ENCODE measurements around the gene GABRG3.

Gene GABRG3

DNA sequence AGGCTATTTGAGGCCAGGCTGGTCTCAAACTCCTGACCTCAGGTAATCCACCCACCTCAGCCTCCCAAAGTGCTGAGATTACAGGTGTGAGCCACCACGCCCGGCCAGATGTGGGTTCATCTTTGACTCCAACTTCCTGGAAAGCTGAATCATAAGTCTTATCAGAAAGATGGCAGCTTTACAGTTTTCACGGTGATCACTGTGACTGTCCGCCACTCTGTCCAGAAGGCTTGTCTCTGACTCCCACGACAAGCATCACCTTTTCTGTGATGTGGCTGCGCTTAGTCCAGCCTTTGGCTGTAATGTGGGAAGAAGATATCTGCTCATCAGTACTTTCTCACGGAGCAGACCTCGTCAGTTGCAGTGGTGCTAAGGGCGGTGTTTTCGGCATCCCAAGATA lies 527.7 kb downstream of the GABRG3 start:
- H3K27ac Mint-ChIP-seq: no peak overlapping the region
- intact Hi-C loops (cut with micrococcal nuclease): no loop called here

DNA sequence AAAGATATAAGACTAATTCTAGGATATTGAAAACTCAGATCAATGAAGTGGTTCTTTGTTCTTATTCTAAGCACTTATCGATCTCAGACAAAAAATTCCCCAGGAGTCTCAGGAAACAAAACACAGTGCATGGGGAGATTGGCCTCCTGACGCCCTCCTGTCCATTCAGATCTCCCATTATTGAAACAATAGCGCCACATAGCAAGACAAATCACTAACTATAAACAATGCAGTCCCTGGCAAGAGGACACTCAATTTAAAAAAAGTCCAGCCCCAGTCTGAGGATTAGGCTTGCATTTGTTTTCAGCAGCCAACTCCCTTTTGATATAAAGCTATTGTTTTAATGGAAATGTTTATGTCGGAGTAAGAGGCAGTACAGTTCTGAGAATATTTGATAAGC lies 528.2 kb downstream of the GABRG3 start:
- Mint-ChIP-seq H3K9me3 (peaks cover 52% of the 10 kb centered on the region), H3K27me3 (no peaks in the 10 kb centered on the region), H3K27ac (no peak overlapping the region), H3K4me3 (no peak overlapping the region), H3K4me1 (ENCODE audit: low read depth) (no peaks in the 10 kb centered on the region), H3K36me3 (ENCODE audit: low read depth) (no peaks in the 10 kb centered on the region)
- intact Hi-C loops (cut with micrococcal nuclease): no loop called here

More for the DNA sequence above, 527.7 kb downstream of the GABRG3 start:
- H3K4me3 Mint-ChIP-seq: no peak overlapping the region
- H3K4me1 Mint-ChIP-seq (ENCODE audit: low read depth): no peaks in the 10 kb centered on the region
- H3K27me3 Mint-ChIP-seq: no peaks in the 10 kb centered on the region
- H3K9me3 Mint-ChIP-seq: peaks cover 52% of the 10 kb centered on the region
- H3K36me3 Mint-ChIP-seq (ENCODE audit: low read depth): no peaks in the 10 kb centered on the region

DNA sequence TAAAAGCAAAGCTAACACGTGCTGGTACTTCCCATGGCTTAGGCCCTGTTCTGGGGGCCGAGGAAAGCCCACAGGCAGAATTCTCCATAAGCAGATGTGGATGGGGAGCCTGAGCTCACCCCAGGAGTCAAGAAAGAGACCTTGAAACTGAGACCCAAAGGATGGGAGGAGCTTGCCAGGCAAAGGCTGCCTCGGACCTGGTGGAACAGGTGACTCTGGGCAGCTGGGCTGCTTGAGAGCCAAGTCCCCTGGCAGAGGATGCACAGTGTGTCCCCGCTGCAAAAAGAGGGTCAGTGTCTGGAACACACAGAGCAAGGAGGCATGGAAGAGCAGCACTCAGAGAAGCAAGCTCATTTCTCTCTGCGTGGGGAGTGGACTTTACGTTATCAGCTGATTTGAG lies 528.7 kb downstream of the GABRG3 start:
- peaks cover 48% of the 10 kb centered on the region for H3K9me3 Mint-ChIP-seq
- H3K27ac Mint-ChIP-seq: no peak overlapping the region
- no peaks in the 10 kb centered on the region for H3K4me1 Mint-ChIP-seq (ENCODE audit: low read depth)
- H3K36me3 Mint-ChIP-seq (ENCODE audit: low read depth): no peaks in the 10 kb centered on the region
- intact Hi-C loops (cut with micrococcal nuclease): no loop called here
- no peak overlapping the region for H3K4me3 Mint-ChIP-seq
- H3K27me3 Mint-ChIP-seq: no peaks in the 10 kb centered on the region

DNA sequence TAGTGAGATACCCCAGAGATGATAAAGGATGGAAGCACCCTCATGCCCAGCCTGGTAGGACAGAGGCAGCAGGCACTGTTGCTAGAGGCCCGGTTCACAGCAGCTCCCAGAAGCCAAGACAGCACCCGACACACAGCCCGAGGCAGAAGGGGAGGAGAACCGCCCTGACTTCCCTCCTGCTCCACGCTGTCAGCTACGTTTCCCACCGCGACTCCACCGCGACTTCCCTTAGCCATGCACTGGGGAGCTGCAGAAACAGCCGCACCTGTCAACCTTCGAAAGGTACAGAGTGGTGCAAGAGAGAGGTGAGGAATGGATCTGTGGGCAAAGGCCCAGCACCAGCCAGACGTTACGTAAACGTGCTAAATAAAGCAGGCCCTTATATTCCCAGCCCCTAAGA lies 529.2 kb downstream of the GABRG3 start:
- Mint-ChIP-seq H3K4me1 (ENCODE audit: low read depth) (no peaks in the 10 kb centered on the region), H3K36me3 (ENCODE audit: low read depth) (no peaks in the 10 kb centered on the region), H3K27ac (no peak overlapping the region), H3K4me3 (no peak overlapping the region), H3K27me3 (no peaks in the 10 kb centered on the region), H3K9me3 (peaks cover 43% of the 10 kb centered on the region)
- intact Hi-C loops (cut with micrococcal nuclease): no loop called here

DNA sequence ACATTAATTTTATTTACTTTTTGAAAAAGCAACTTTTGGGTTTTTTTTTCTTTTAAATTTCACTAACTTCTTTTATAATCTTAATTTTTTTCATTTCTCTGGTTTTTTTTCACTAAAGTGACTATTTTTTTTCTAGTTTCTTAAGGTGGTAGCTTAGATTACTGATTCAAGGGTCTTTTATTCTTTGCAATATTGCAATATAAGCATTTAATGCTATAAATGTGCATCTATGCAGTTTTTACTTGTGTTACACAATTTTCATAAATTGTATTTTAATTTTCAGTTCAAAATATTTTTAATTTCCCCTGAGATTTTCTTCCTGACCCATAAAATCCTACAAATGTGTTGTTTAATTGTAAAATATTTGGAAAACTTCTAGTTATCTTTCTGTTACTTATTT lies 535.8 kb downstream of the GABRG3 start:
- intact Hi-C loops (cut with micrococcal nuclease): no loop called here
- H3K4me3 Mint-ChIP-seq: no peak overlapping the region
- no peak overlapping the region for H3K27ac Mint-ChIP-seq
- H3K4me1 Mint-ChIP-seq (ENCODE audit: low read depth): no peaks in the 10 kb centered on the region
- no peaks in the 10 kb centered on the region for H3K27me3 Mint-ChIP-seq
- H3K36me3 Mint-ChIP-seq (ENCODE audit: low read depth): no peaks in the 10 kb centered on the region
- peaks cover 48% of the 10 kb centered on the region for H3K9me3 Mint-ChIP-seq

DNA sequence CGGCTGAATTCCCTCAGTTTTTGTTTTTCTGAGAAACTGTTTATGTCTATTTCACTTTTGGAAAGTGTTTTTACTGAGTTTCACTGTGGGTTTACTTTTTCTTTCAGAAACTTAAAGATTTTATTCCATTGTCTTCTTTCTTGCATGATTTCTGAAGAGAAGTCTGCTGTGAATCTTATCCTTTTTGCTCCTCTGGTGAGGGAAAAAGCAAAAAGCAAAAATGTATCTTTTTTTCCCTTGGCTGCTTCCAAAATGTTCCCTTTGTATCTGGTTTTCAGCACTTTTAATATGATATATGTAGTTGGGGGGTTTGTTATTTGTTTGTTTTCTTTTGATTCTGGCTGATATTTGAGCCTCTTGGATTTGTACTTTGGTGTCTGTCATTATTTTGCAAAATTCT lies 538.0 kb downstream of the GABRG3 start:
- intact Hi-C loops (cut with micrococcal nuclease): no loop called here
- Mint-ChIP-seq H3K4me1 (ENCODE audit: low read depth) (no peaks in the 10 kb centered on the region), H3K36me3 (ENCODE audit: low read depth) (no peaks in the 10 kb centered on the region), H3K27me3 (no peaks in the 10 kb centered on the region), H3K9me3 (peaks cover 62% of the 10 kb centered on the region), H3K27ac (no peak overlapping the region), H3K4me3 (no peak overlapping the region)

DNA sequence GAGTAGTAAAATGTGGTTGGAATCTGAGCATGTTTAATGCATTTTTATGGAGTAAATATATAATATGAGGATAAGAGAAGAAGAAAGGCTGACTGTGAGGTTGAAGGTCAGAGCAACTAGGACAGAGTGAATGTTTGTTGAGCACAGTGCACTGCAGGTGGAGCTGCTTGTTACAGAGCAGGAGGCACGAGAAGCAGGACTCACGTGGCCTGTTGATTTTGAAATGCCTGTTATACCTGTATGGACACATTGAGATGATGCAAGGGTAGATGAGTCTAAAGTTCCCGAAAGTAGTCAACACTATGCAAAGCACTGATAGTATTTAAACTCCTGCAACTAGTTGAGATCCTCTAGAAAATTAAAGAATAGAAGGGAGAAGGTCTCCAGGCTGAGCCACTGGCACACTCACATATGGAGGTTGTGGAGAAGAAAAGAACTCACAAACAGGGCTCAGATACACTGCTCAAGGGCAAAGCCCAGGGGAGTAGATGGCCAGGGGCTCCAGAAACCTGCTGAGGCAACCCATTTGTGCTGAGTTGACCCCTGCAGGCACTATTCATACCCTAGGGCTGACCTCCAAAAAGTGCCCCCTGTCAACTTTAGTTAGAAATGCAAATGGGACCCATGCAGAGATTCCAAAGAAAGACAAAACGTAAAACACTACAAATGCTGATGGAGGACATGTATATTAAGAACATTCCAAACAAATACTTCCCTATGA lies 541.5 kb downstream of the GABRG3 start:
- Mint-ChIP-seq H3K36me3 (ENCODE audit: low read depth) (no peaks in the 10 kb centered on the region), H3K9me3 (peaks cover 73% of the 10 kb centered on the region), H3K27me3 (no peaks in the 10 kb centered on the region), H3K4me3 (no peak overlapping the region), H3K27ac (no peak overlapping the region), H3K4me1 (ENCODE audit: low read depth) (no peaks in the 10 kb centered on the region)
- intact Hi-C loops (cut with micrococcal nuclease): no loop called here

DNA sequence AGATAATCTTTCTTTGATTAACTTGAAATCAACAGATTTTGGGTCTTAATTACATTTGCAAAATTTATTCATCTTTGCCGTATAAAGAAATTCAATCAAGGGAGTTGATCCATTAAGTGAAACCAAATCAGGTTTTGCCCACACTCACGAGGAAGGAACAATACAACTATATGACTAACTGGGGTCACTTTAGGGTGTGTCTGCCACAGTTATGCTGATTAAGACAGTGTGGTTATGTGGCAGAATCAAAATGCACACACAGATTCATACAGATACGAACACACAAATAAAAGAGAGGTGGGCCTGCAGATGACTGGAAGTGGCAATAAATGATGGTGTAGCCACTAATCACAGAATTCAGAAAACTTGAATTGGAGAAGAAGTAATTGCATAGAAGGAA lies 543.5 kb downstream of the GABRG3 start:
- Mint-ChIP-seq H3K36me3 (ENCODE audit: low read depth) (no peaks in the 10 kb centered on the region), H3K4me3 (no peak overlapping the region), H3K4me1 (ENCODE audit: low read depth) (no peaks in the 10 kb centered on the region), H3K27ac (no peak overlapping the region), H3K9me3 (peaks cover 72% of the 10 kb centered on the region), H3K27me3 (no peaks in the 10 kb centered on the region)
- intact Hi-C loops (cut with micrococcal nuclease): no loop called here

DNA sequence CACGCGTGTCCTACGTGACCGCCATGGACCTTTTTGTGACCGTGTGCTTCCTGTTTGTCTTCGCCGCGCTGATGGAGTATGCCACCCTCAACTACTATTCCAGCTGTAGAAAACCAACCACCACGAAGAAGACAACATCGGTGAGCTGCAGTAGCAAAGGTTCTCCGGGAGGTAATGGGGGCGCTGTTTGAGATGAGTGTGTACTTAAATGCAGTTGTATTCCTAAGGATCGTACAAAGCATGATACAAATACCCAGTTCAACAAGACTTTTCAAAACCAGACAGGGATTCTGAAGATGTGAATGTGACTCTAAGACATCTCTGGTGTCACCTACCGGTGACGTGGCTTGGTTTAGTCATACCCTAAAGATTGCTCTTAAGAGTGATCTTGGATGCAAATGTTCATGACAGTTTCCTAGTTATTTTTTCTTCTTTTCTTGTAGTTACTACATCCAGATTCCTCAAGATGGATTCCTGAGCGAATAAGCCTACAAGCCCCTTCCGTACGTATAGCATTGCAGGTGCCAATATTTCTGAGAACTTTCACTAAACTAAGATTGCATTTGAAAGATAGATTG lies 556.6 kb downstream of the GABRG3 start:
- H3K9me3 Mint-ChIP-seq: peaks cover 61% of the 10 kb centered on the region
- H3K4me3 Mint-ChIP-seq: no peak overlapping the region
- no peaks in the 10 kb centered on the region for H3K4me1 Mint-ChIP-seq (ENCODE audit: low read depth)
- no peak overlapping the region for H3K27ac Mint-ChIP-seq
- intact Hi-C loops (cut with micrococcal nuclease): no loop called here
- H3K36me3 Mint-ChIP-seq (ENCODE audit: low read depth): no peaks in the 10 kb centered on the region
- H3K27me3 Mint-ChIP-seq: no peaks in the 10 kb centered on the region

DNA sequence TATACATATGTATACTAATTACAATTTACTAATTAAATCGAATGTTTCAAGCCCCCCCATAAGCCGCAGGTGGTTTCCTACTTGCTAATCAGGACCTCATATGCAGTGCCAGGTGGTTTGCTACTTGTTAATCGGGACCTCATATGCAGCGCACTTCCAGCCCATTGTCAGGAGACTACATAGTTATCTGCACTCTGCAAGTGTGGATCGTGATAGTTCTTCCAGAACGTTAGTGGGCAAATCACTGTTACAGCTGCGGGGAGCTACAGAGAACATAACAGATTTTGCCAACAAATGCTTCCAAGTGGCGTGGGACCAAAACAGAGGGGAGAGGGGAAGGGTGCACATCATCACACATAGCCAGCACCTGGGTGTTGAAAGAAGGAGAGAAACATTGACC lies 558.4 kb downstream of the GABRG3 start:
- intact Hi-C loops (cut with micrococcal nuclease): no loop called here
- H3K4me3 Mint-ChIP-seq: no peak overlapping the region
- H3K27ac Mint-ChIP-seq: no peak overlapping the region
- no peaks in the 10 kb centered on the region for H3K4me1 Mint-ChIP-seq (ENCODE audit: low read depth)
- no peaks in the 10 kb centered on the region for H3K36me3 Mint-ChIP-seq (ENCODE audit: low read depth)
- H3K27me3 Mint-ChIP-seq: no peaks in the 10 kb centered on the region
- peaks cover 68% of the 10 kb centered on the region for H3K9me3 Mint-ChIP-seq

DNA sequence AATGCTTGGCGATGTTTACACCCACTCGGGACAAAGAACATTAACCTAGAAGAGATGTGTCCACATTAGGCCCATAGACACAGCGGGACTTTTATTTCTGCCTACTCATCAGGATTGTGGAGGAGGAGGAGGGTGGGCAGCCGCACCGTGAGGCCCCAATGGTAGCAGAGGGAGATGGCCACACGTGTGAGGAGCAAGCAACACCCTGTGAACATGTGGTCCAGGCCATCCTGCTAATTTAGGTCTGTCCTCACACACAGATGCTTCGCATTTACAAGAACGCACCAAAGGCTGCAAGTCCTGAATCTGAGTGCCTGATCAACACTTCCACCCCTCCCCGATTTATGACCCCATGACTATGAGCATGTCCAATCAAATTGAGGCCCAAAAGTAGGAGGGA lies 560.0 kb downstream of the GABRG3 start:
- Mint-ChIP-seq H3K4me1 (ENCODE audit: low read depth) (no peaks in the 10 kb centered on the region), H3K9me3 (peaks cover 66% of the 10 kb centered on the region), H3K27me3 (no peaks in the 10 kb centered on the region), H3K4me3 (no peak overlapping the region), H3K36me3 (ENCODE audit: low read depth) (no peaks in the 10 kb centered on the region), H3K27ac (no peak overlapping the region)
- intact Hi-C loops (cut with micrococcal nuclease): no loop called here

DNA sequence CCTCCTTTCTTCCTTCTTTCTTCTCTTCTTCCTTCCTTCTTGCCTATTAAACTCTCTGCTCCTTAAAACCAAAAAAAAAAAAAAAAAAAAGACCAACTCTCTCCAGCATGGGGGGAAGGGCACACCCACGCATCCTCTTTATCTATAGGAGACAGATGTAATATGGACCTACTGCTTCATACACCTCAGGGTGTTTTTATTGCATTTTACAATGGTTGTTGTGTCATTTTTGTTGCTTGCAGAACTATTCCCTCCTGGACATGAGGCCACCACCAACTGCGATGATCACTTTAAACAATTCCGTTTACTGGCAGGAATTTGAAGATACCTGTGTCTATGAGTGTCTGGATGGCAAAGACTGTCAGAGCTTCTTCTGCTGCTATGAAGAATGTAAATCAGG lies 561.4 kb downstream of the GABRG3 start:
- Mint-ChIP-seq H3K36me3 (ENCODE audit: low read depth) (no peaks in the 10 kb centered on the region), H3K9me3 (peaks cover 54% of the 10 kb centered on the region), H3K27me3 (no peaks in the 10 kb centered on the region), H3K27ac (no peak overlapping the region), H3K4me1 (ENCODE audit: low read depth) (no peaks in the 10 kb centered on the region), H3K4me3 (no peak overlapping the region)
- intact Hi-C loops (cut with micrococcal nuclease): no loop called here

DNA sequence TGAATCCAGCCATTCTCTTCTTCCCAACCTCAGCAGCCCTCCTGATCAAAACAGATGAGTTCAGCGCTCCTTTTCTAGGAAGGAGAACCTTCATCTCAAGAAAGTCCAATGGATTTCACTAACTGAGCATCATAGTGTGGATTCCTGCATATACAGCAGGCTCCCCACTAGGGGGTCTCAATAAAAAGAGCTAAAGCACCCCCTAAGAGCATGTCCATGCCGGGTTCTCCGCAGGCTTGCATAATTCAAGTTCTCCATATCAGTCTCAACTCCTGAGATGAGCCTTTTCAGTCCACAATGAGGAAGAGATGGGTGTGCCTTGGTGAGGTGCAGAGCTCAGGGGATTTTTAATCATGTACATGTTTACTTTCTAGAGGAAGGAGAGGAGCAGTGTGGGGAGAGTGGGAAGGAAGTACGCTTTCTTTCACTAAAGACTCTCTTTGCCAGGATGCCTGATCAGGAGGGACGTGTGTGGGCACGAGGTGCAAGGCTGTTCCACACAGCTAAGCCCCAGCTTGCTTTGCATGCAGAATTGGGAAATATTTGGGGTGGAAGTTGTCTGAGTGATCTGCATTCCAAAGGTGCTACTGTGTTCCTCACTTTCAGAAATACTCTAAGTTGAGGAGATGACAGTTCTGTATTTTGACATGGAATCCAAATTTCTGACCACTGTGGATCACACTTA lies 564.6 kb downstream of the GABRG3 start:
- no peaks in the 10 kb centered on the region for H3K27me3 Mint-ChIP-seq
- H3K9me3 Mint-ChIP-seq: peaks cover 54% of the 10 kb centered on the region
- no peaks in the 10 kb centered on the region for H3K4me1 Mint-ChIP-seq (ENCODE audit: low read depth)
- intact Hi-C loops (cut with micrococcal nuclease): no loop called here
- no peak overlapping the region for H3K27ac Mint-ChIP-seq
- H3K4me3 Mint-ChIP-seq: no peak overlapping the region
- no peaks in the 10 kb centered on the region for H3K36me3 Mint-ChIP-seq (ENCODE audit: low read depth)

DNA sequence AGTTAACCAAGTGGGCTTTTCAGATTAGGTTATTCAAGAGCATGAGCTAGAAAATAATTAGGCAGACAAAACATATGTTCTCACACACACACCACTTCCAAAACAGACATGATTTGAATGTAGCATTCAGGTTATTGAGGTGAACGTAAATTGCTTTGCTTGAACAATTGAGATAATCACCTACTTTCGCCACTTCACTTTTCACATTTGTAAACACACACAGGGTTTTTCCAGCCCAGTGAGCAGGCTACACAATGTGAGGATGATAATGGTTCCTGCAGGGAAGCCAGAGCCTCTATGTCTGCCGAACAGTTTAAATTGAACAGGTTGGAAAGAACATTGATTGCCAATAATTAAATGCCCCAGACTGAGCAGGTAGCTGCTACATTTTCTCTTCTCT lies 567.3 kb downstream of the GABRG3 start:
- no peaks in the 10 kb centered on the region for H3K4me1 Mint-ChIP-seq (ENCODE audit: low read depth)
- H3K27ac Mint-ChIP-seq: no peak overlapping the region
- H3K36me3 Mint-ChIP-seq (ENCODE audit: low read depth): no peaks in the 10 kb centered on the region
- intact Hi-C loops (cut with micrococcal nuclease): no loop called here
- H3K27me3 Mint-ChIP-seq: no peaks in the 10 kb centered on the region
- H3K9me3 Mint-ChIP-seq: peaks cover 57% of the 10 kb centered on the region
- H3K4me3 Mint-ChIP-seq: no peak overlapping the region
